HEK293 (cell line): ENCODE measurements around the gene SYTL1.

Source experiments
- MEIS1 ChIP-seq: sonication (generic); formaldehyde crosslinking; IDR thresholded peaks from 2 replicates; pipeline ENCODE4 v1.8.1; 2022; ENCODE audit warnings: missing genetic modification reagents, mild to moderate bottlenecking, borderline replicate concordance
- ZNF174 ChIP-seq: fragments of 450-650 bp; formaldehyde crosslinking; IDR thresholded peaks from 2 replicates; pipeline ENCODE4 v1.5.0; 2017; ENCODE audit warnings: missing biosample characterization, mild to moderate bottlenecking, missing genetic modification characterization
- ZNF530 ChIP-seq: fragments of 450-650 bp; formaldehyde crosslinking; IDR thresholded peaks from 2 replicates; pipeline ENCODE4 v1.5.1; 2016; ENCODE audit warnings: low read depth, missing biosample characterization, missing genetic modification characterization
- ZNF544 ChIP-seq: fragments of 450-650 bp; formaldehyde crosslinking; IDR thresholded peaks from 2 replicates; pipeline ENCODE4 v1.5.0; 2017; ENCODE audit warnings: missing biosample characterization, missing genetic modification characterization
- TF ChIP-seq, protein P1 (sequence below): fragments of 450-650 bp; formaldehyde crosslinking; IDR thresholded peaks from 2 replicates; pipeline ENCODE4 v1.5.1; 2016; ENCODE audit warnings: missing biosample characterization, missing genetic modification characterization
- TF ChIP-seq, protein P2 (sequence below): fragments of 450-650 bp; formaldehyde crosslinking; IDR thresholded peaks from 2 replicates; pipeline ENCODE4 v1.5.1; 2016; ENCODE audit warnings: missing biosample characterization, missing genetic modification characterization
- TF ChIP-seq, protein P3 (sequence below): fragments of 450-650 bp; formaldehyde crosslinking; IDR thresholded peaks from 2 replicates; pipeline ENCODE4 v1.5.1; 2016; ENCODE audit warnings: missing biosample characterization, missing genetic modification characterization, low read depth
- TF ChIP-seq, protein P4 (sequence below): sonication (generic); formaldehyde crosslinking; IDR thresholded peaks from 2 replicates; pipeline ENCODE4 v1.8.1; 2022; ENCODE audit warnings: mild to moderate bottlenecking, moderate library complexity, missing genetic modification reagents

DNA sequence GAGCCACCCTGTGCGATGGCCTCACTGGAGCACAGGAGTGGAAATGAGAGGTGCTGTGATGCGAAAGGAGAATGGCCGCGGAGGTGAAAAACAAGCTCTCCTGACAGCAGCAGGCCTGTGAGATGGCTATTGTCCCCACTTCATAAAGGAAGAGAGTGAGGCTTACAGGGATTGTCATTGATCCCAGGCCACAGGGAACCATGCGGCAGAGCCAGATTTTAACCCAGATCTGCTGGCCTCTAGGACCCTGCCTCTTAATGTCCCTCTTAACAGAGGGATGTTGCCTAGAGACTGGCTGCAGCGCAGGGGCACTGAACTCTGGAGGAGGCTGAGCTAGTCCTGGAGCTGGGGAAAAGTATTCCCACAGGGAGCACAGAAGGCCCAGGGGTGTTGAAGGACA, 3.1 kb upstream of the SYTL1 start:
- TF ChIP-seq ZNF530 (tag by site-specific recombination): no peak
- TF ChIP-seq, protein P1, sequence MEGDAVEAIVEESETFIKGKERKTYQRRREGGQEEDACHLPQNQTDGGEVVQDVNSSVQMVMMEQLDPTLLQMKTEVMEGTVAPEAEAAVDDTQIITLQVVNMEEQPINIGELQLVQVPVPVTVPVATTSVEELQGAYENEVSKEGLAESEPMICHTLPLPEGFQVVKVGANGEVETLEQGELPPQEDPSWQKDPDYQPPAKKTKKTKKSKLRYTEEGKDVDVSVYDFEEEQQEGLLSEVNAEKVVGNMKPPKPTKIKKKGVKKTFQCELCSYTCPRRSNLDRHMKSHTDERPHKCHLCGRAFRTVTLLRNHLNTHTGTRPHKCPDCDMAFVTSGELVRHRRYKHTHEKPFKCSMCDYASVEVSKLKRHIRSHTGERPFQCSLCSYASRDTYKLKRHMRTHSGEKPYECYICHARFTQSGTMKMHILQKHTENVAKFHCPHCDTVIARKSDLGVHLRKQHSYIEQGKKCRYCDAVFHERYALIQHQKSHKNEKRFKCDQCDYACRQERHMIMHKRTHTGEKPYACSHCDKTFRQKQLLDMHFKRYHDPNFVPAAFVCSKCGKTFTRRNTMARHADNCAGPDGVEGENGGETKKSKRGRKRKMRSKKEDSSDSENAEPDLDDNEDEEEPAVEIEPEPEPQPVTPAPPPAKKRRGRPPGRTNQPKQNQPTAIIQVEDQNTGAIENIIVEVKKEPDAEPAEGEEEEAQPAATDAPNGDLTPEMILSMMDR (tag by site-specific recombination): no peak
- no peak for TF ChIP-seq ZNF174 (tag by site-specific recombination)
- TF ChIP-seq, protein P2, sequence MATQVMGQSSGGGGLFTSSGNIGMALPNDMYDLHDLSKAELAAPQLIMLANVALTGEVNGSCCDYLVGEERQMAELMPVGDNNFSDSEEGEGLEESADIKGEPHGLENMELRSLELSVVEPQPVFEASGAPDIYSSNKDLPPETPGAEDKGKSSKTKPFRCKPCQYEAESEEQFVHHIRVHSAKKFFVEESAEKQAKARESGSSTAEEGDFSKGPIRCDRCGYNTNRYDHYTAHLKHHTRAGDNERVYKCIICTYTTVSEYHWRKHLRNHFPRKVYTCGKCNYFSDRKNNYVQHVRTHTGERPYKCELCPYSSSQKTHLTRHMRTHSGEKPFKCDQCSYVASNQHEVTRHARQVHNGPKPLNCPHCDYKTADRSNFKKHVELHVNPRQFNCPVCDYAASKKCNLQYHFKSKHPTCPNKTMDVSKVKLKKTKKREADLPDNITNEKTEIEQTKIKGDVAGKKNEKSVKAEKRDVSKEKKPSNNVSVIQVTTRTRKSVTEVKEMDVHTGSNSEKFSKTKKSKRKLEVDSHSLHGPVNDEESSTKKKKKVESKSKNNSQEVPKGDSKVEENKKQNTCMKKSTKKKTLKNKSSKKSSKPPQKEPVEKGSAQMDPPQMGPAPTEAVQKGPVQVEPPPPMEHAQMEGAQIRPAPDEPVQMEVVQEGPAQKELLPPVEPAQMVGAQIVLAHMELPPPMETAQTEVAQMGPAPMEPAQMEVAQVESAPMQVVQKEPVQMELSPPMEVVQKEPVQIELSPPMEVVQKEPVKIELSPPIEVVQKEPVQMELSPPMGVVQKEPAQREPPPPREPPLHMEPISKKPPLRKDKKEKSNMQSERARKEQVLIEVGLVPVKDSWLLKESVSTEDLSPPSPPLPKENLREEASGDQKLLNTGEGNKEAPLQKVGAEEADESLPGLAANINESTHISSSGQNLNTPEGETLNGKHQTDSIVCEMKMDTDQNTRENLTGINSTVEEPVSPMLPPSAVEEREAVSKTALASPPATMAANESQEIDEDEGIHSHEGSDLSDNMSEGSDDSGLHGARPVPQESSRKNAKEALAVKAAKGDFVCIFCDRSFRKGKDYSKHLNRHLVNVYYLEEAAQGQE: no peak
- TF ChIP-seq MEIS1: no peak
- TF ChIP-seq, protein P3, sequence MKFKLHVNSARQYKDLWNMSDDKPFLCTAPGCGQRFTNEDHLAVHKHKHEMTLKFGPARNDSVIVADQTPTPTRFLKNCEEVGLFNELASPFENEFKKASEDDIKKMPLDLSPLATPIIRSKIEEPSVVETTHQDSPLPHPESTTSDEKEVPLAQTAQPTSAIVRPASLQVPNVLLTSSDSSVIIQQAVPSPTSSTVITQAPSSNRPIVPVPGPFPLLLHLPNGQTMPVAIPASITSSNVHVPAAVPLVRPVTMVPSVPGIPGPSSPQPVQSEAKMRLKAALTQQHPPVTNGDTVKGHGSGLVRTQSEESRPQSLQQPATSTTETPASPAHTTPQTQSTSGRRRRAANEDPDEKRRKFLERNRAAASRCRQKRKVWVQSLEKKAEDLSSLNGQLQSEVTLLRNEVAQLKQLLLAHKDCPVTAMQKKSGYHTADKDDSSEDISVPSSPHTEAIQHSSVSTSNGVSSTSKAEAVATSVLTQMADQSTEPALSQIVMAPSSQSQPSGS (tag by site-specific recombination): no peak
- TF ChIP-seq, protein P4, sequence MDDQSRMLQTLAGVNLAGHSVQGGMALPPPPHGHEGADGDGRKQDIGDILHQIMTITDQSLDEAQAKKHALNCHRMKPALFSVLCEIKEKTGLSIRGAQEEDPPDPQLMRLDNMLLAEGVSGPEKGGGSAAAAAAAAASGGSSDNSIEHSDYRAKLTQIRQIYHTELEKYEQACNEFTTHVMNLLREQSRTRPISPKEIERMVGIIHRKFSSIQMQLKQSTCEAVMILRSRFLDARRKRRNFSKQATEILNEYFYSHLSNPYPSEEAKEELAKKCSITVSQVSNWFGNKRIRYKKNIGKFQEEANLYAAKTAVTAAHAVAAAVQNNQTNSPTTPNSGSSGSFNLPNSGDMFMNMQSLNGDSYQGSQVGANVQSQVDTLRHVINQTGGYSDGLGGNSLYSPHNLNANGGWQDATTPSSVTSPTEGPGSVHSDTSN (CRISPR knock-in tag): no peak
- TF ChIP-seq ZNF544 (tag by site-specific recombination): no peak
